Activated CD4-positive, CD25-positive, alpha-beta regulatory T cell treated with anti-CD3 and anti-CD28 coated beads, Interleukin-2, amount 50 U/mL, for 72 hours (primary cell): ENCODE data around the gene BCKDHB.
"Not testable (repeated sequence)": the region's sequence is repeated elsewhere in the genome, so short reads cannot be mapped to it uniquely, and the experiment has no call there.

Source experiments
- DNase-seq: peaks from one replicate; pipeline ENCODE4 v3.0.0; 2021

BCKDHB gene

GRCh38 chr6:80211286-80211685, 104.8 kb downstream of the BCKDHB start:
- no peak for DNase-seq

- DNase-seq: not testable (repeated sequence)
These were observed 105.4 kb downstream of the BCKDHB start for GRCh38 chr6:80211890-80212289.

- DNase-seq: no peak
These were observed 108.1 kb downstream of the BCKDHB start for GRCh38 chr6:80214436-80215022.

- DNase-seq: no peak
These were observed 108.6 kb downstream of the BCKDHB start for GRCh38 chr6:80215063-80215462.

GRCh38 chr6:80217794-80218193, 111.3 kb downstream of the BCKDHB start:
- DNase-seq: no peak

- no peak for DNase-seq
These were observed 117.3 kb downstream of the BCKDHB start for GRCh38 chr6:80223743-80224212.

GRCh38 chr6:80226151-80226550, 119.7 kb downstream of the BCKDHB start:
- no peak for DNase-seq

- no peak for DNase-seq
These were observed 120.2 kb downstream of the BCKDHB start for GRCh38 chr6:80226699-80227098.

- no peak for DNase-seq
These were observed 121.2 kb downstream of the BCKDHB start for GRCh38 chr6:80227545-80228105.

- DNase-seq: no peak
These were observed 126.8 kb downstream of the BCKDHB start for GRCh38 chr6:80233262-80233661.

- DNase-seq: no peak
These were observed 127.5 kb downstream of the BCKDHB start for GRCh38 chr6:80233958-80234357.

GRCh38 chr6:80234401-80234800, 127.9 kb downstream of the BCKDHB start:
- no peak for DNase-seq

GRCh38 chr6:80234908-80235307, 128.4 kb downstream of the BCKDHB start:
- DNase-seq: no peak

GRCh38 chr6:80235647-80236046, 129.2 kb downstream of the BCKDHB start:
- no peak for DNase-seq

- not testable (repeated sequence) for DNase-seq
These were observed 132.3 kb downstream of the BCKDHB start for GRCh38 chr6:80238754-80239153.

- no peak for DNase-seq
These were observed 138.6 kb downstream of the BCKDHB start for GRCh38 chr6:80245043-80245442.

- DNase-seq: no peak
These were observed 143.4 kb downstream of the BCKDHB start for GRCh38 chr6:80249897-80250296.

GRCh38 chr6:80250391-80250997, 144.0 kb downstream of the BCKDHB start:
- no peak for DNase-seq

GRCh38 chr6:80251321-80251720, 144.8 kb downstream of the BCKDHB start:
- no peak for DNase-seq

GRCh38 chr6:80254716-80255115, 148.2 kb downstream of the BCKDHB start:
- DNase-seq: no peak

GRCh38 chr6:80256691-80257090, 150.2 kb downstream of the BCKDHB start:
- no peak for DNase-seq

GRCh38 chr6:80259118-80259517, 152.6 kb downstream of the BCKDHB start:
- DNase-seq: no peak

- DNase-seq: no peak
These were observed 157.1 kb downstream of the BCKDHB start for GRCh38 chr6:80263585-80263984.

- no peak for DNase-seq
These were observed 162.6 kb downstream of the BCKDHB start for GRCh38 chr6:80268865-80269730.
